ENCODE data around the gene KRTAP10-7. TPM values are rescaled to one million over a fixed set of nuclear protein-coding genes. Genes with fewer than 3 reads are reported as not detected.
"Not testable (repeated sequence)": the region's sequence is repeated elsewhere in the genome, so short reads cannot be mapped to it uniquely, and the experiment has no call there.

The KRTAP10-7 gene
- total RNA-seq, 4 donors from 2014 or later, result not detected

DNA sequence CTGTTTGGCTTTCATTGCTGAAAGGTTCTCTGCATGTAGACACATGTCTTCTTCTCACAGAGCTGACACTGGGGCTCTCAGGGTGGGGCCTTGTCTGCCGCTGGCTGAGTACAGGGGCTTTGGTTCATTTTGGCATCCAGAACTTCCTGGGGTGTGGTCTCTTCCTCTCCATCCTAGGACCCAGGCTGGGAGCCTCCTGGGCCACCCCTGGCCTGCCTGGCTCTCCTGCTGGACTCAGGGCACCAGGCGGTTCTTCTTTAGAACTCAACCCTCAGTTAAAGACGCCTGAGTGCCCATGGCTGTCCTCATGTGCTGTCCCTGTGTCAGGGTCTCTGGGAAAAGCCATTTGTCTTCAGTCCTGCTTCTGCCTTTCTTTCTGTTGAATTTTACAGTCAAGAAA lies 14.5 kb upstream of the KRTAP10-7 start:
- DNase-seq, result no peak
- TF ChIP-seq EP300 (IDR thresholded peaks at IDR 0.05; ENCODE audit: low read depth), result no peak
- TF ChIP-seq POLR2A (IDR thresholded peaks at IDR 0.05), result no peak
- no peak for TF ChIP-seq POLR2AphosphoS5 (IDR thresholded peaks at IDR 0.05)
- TF ChIP-seq, protein P1, sequence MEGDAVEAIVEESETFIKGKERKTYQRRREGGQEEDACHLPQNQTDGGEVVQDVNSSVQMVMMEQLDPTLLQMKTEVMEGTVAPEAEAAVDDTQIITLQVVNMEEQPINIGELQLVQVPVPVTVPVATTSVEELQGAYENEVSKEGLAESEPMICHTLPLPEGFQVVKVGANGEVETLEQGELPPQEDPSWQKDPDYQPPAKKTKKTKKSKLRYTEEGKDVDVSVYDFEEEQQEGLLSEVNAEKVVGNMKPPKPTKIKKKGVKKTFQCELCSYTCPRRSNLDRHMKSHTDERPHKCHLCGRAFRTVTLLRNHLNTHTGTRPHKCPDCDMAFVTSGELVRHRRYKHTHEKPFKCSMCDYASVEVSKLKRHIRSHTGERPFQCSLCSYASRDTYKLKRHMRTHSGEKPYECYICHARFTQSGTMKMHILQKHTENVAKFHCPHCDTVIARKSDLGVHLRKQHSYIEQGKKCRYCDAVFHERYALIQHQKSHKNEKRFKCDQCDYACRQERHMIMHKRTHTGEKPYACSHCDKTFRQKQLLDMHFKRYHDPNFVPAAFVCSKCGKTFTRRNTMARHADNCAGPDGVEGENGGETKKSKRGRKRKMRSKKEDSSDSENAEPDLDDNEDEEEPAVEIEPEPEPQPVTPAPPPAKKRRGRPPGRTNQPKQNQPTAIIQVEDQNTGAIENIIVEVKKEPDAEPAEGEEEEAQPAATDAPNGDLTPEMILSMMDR (IDR thresholded peaks at IDR 0.05), result no peak
- intact Hi-C loops (cut with DNase I; ENCODE audit: low total_unique reads) (no loop called here), in situ Hi-C loops (cut with MboI; ENCODE audit: low pct_ligation_motif_present in 1 of 4, low pct_unique_long_range_greater_than_20kb in 1 of 4, low sequenced_read_pairs in 3 of 4) (loop anchor here in 2 of 4 donors (25.0 kb wide), 1 partner anchor 101 kb away; the partner anchor contains the start of genes KRTAP10-12 (in 2 of the 2) and KRTAP12-1 (in 2 of the 2))
- Histone ChIP-seq H3K36me3 (no peaks in the 10 kb centered on the region), H3K27me3 (peaks cover 31% of the 10 kb centered on the region), H3K9me3 (peaks cover 7 to 9% of the 10 kb centered on the region in 2 donors), H3K4me1 (no peaks in the 10 kb centered on the region), H3K27ac (no peak overlapping the region), H3K4me3 (no peak overlapping the region)
- 82% methylated on average over 3 of the region's 3 CpGs; no CpG with 5 or more reads in 1 of the 2 donors for WGBS, 2 donors (ENCODE audit: low coverage in 1 of 2)

DNA sequence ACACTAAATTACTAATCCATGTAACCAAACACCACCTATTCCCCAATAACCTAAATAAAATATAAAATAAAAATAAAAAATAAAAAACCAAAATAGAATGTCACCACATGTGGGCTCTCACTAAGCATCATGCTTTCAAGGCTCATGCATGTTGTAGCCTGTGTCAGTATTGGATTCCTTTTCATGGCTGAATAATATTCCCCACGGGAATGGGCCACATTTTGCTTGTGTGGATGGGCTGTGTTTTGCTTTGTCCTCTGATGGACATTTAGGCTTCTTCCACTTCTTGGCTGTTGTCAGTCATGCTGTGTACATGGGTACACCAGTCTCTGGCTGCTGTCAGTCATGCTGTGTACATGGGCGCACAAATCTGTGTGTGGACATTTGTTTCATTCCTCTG lies 11.3 kb upstream of the KRTAP10-7 start:
- in situ Hi-C loops (cut with MboI; ENCODE audit: low pct_ligation_motif_present in 1 of 4, low pct_unique_long_range_greater_than_20kb in 1 of 4, low sequenced_read_pairs in 3 of 4), result loop anchor here in 2 of 4 donors (25.0 kb wide), 1 partner anchor 98 kb away; the partner anchor contains the start of genes KRTAP10-12 (in 2 of the 2) and KRTAP12-1 (in 2 of the 2)
- no peak for DNase-seq
- intact Hi-C loops (cut with DNase I; ENCODE audit: low total_unique reads), result no loop called here
- Histone ChIP-seq H3K9me3 (no peaks in the 10 kb centered on the region), H3K4me1 (no peaks in the 10 kb centered on the region), H3K4me3 (no peak overlapping the region), H3K27ac (no peak overlapping the region), H3K27me3 (peaks cover 54% of the 10 kb centered on the region), H3K36me3 (no peaks in the 10 kb centered on the region)
- 86 to 100% methylated on average over 1 to 2 of the region's 2 CpGs for WGBS, 2 donors (ENCODE audit: low coverage in 1 of 2)
- TF ChIP-seq, protein P1 (IDR thresholded peaks at IDR 0.05), result no peak
- TF ChIP-seq POLR2AphosphoS5 (IDR thresholded peaks at IDR 0.05), result no peak
- TF ChIP-seq POLR2A (IDR thresholded peaks at IDR 0.05), result no peak
- no peak for TF ChIP-seq EP300 (IDR thresholded peaks at IDR 0.05; ENCODE audit: low read depth)

DNA sequence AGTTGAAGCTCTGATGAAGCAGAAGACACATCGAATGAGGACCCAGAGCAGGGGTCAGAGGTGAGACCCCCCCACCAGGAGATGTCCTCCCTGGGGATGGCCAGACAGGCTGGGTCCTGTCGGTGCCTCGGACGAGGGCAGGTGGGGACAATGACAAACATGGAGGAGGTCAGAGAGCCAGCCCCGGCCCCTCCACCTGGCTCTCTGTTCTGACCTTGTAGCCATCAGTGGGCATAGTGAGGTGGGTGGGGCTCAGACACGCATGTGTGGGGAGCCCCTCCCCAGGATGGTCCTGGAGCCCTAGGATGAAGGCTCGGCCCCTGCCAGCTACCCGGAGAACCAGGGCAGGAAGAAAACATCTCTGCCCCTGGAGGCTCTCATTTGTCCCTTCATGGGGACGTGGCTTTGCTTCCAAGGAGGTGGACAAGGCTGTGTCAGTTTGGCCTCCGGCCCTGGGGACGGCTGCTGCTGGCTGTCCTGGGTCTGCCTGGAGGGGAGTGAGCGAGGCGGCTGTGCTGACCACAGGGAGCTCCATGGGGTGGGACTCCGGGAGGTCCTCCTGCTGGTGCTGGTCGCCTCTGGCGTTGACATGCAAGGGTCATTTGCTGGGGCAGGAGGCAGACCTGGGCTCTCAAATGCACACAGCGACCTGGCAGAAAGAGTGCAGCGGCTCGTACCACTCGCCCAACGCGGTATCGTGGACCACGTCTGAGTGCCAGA lies 10.7 kb upstream of the KRTAP10-7 start:
- no peak overlapping the region for H3K4me3 ChIP-seq
- no peak overlapping the region for H3K27ac ChIP-seq
- DNase-seq, result no peak
- no peaks in the 10 kb centered on the region for H3K36me3 ChIP-seq
- no peaks in the 10 kb centered on the region for H3K4me1 ChIP-seq
- TF ChIP-seq POLR2A (IDR thresholded peaks at IDR 0.05) (no peak), POLR2AphosphoS5 (IDR thresholded peaks at IDR 0.05) (no peak), EP300 (IDR thresholded peaks at IDR 0.05; ENCODE audit: low read depth) (no peak)
- TF ChIP-seq, protein P1 (IDR thresholded peaks at IDR 0.05), result no peak
- intact Hi-C loops (cut with DNase I; ENCODE audit: low total_unique reads) (no loop called here), in situ Hi-C loops (cut with MboI; ENCODE audit: low pct_ligation_motif_present in 1 of 4, low pct_unique_long_range_greater_than_20kb in 1 of 4, low sequenced_read_pairs in 3 of 4) (loop anchor here in 2 of 4 donors (25.0 kb wide), 1 partner anchor 98 kb away; the partner anchor contains the start of genes KRTAP10-12 (in 2 of the 2) and KRTAP12-1 (in 2 of the 2))
- 77 to 100% methylated on average over 1 to 24 of the region's 24 CpGs for WGBS, 2 donors (ENCODE audit: low coverage in 1 of 2)
- no peaks in the 10 kb centered on the region for H3K9me3 ChIP-seq
- peaks cover 55% of the 10 kb centered on the region for H3K27me3 ChIP-seq

DNA sequence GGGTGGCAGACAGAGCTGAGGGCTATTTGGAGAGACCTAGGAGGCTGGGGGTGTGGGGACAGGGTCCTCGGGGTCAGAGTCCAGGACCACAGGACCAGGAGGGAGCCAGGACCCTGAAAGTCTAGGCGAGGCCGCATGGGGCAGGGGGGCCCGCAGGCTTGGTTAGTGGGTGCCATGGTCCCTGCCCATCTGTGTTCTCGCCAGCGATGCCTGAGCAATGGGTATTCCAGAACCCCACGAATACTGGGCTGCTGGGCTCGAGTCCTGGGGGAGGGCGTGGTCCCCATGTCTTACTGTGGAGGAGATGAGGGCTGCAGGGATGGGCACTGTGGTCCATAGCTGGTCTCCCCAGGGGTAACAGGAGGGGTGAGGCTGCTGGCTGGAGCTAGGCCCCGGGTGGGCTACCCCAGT lies 10.1 kb upstream of the KRTAP10-7 start:
- Histone ChIP-seq H3K36me3 (no peaks in the 10 kb centered on the region), H3K9me3 (no peaks in the 10 kb centered on the region), H3K4me1 (no peaks in the 10 kb centered on the region), H3K27me3 (peaks cover 56% of the 10 kb centered on the region), H3K4me3 (no peak overlapping the region), H3K27ac (no peak overlapping the region)
- no peak for TF ChIP-seq POLR2A (IDR thresholded peaks at IDR 0.05)
- TF ChIP-seq, protein P1 (IDR thresholded peaks at IDR 0.05), result no peak
- TF ChIP-seq EP300 (IDR thresholded peaks at IDR 0.05; ENCODE audit: low read depth), result no peak
- no peak for TF ChIP-seq POLR2AphosphoS5 (IDR thresholded peaks at IDR 0.05)
- in situ Hi-C loops (cut with MboI; ENCODE audit: low pct_ligation_motif_present in 1 of 4, low pct_unique_long_range_greater_than_20kb in 1 of 4, low sequenced_read_pairs in 3 of 4) (loop anchor here in 2 of 4 donors (25.0 kb wide), 1 partner anchor 97 kb away; the partner anchor contains the start of genes KRTAP10-12 (in 2 of the 2) and KRTAP12-1 (in 2 of the 2)), intact Hi-C loops (cut with DNase I; ENCODE audit: low total_unique reads) (no loop called here)
- WGBS, 2 donors (ENCODE audit: low coverage in 1 of 2), result 66% methylated on average over 9 of the region's 10 CpGs; no CpG with 5 or more reads in 1 of the 2 donors
- DNase-seq, result no peak

DNA sequence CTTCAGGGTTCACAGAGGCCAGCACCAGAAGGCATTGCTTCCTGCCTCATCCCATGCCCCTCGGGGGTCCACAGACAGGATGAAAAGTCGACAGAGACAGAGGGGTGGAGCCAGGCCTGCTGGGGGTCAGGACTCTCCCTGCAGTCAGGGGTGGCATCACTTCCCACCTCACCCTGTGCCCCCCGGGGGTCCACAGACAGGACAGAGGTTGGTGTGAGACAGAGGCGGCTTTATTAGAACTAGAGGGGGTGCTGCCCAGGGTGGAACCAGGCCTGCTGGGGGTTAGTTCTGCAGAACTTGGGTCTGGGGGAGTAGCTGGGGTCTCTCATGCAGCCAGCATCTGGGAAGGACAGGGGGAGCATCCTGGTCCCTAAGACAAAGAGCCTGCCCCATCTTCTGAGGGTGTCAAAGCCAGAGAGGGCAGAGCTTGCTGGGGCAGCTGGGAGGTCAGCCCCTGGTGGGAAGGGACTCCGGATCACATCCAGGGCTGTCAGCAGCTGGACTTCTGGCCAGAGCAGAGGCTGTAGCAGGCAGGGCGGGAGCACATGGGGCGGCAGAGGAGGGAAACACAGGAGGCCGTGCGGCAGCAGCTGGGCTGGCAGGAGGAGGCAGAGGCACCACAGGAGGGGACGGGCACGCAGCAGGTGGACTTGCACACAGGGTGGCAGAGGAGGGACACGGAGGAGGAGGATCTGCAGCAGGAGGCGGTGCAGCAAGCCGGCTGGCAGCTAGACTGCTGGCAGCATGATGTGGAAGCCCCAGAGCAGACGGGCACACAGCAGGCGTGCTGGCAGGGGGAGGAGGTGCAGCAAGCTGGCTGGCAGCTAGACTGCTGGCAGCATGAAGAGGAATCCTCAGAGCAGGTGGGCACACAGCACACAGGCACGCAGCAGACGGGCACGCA lies 9.2 kb upstream of the KRTAP10-7 start:
- DNase-seq; intact Hi-C loops (cut with DNase I; ENCODE audit: low total_unique reads); H3K27ac ChIP-seq; H3K4me3 ChIP-seq; H3K4me1 ChIP-seq; H3K36me3 ChIP-seq; H3K9me3 ChIP-seq: not testable (repeated sequence)
- H3K27me3 ChIP-seq, result peaks cover 49% of the 10 kb centered on the region
- WGBS, 2 donors (ENCODE audit: low coverage in 1 of 2), result 33% methylated on average over 18 of the region's 19 CpGs; no CpG with 5 or more reads in 1 of the 2 donors
- in situ Hi-C loops (cut with MboI; ENCODE audit: low pct_ligation_motif_present in 1 of 4, low pct_unique_long_range_greater_than_20kb in 1 of 4, low sequenced_read_pairs in 3 of 4), result loop anchor here in 2 of 4 donors (25.0 kb wide), 1 partner anchor 96 kb away; the partner anchor contains the start of genes KRTAP10-12 (in 2 of the 2) and KRTAP12-1 (in 2 of the 2)
